Measurements from ENCODE around the gene ZNF280B.

GRCh38 chr22:22527312-22527711, 18.8 kb upstream of the ZNF280B start:
- no peak for TF ChIP-seq CTCF (IDR thresholded peaks at IDR 0.05)
- TF ChIP-seq POLR2A (IDR thresholded peaks at IDR 0.05), result no peak
